ELF-1 (cell line): ENCODE results near the gene ZFYVE28.
"Not testable (repeated sequence)": the region's sequence is repeated elsewhere in the genome, so short reads cannot be mapped to it uniquely, and the experiment has no call there.

Source experiments
- DNase-seq: peaks from one replicate; pipeline ENCODE4 v3.0.0-alpha.2; 2016; ENCODE audit warnings: low read depth, low spot score

ZFYVE28 gene

DNA sequence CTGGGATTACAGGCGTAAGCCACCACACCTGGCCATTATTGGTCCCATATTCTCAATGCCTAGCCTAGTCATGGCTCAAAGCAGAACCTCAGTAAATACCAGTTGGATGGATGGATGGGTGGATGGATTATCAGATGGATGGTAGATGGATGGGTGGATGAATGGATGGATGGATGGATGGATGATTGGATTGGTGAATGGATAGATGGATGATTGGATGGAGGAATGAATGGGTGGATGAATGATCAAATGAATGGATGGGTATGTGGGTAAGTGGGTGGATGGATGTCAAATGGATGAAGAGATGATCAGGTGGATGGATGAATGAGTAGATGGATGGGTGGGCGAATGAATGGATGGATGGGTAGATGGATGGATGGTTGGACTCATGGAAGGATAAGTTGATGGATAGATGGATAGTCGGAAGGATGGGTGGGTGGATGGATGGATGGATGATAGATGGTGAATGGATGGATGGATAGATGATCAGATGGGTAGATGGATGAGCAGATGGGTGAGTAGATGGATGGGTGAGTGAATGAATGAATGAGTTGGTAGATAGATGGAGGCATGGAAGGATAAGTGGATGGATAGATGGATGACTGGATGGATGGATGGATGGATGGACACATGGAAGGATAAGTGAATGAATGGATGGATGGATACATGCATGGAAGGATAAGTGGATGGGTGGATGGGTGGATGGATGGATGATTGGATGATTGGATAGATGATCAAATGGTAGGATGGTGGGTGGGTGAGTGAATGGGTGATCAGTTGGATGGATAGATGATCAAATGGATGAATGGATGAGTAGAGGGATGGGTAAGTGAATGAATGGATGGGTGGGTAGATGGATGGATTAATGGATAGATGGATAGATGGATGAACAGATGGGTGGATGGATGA, 28.5 kb upstream of the ZFYVE28 start:
- DNase-seq: no peak

DNA sequence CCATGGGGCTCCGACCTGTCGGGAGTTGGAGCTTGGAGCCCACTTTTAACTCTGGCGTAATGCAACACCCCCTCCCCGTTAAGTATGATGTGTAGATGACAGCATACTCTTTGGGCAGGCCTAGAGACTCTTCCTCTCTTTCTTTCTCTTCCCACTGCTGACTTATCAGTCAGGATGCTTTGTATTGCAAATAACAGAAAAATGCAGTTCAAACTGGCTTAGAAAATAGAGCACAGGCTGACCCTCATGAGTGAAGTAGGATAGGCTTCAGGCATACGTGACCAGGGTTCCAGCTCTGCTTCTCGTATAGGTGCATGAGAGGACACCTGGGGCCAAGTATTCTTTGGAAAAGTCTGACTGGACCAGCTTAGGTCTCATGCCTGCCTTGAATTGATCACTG, 27.1 kb upstream of the ZFYVE28 start:
- DNase-seq: no peak

DNA sequence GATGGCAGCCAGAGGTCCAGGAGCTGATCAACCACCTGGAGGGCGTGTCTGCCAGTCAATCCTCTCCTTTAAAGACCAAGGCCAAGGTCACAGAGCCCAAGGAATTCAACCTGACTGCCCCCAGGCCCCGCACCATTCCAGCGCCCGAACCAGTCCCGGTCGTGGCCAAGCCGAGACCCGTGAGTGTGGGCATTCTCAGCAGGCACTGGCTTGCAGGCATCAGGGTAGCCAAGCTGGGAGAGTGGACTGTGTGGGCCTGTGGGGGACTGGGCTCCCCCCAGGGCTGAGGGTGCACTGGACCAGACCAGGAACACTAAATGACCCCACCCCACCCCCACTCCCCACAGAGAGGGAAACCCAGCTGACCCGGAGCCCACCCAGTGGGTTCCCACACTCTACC, 26.7 kb upstream of the ZFYVE28 start:
- no peak for DNase-seq

DNA sequence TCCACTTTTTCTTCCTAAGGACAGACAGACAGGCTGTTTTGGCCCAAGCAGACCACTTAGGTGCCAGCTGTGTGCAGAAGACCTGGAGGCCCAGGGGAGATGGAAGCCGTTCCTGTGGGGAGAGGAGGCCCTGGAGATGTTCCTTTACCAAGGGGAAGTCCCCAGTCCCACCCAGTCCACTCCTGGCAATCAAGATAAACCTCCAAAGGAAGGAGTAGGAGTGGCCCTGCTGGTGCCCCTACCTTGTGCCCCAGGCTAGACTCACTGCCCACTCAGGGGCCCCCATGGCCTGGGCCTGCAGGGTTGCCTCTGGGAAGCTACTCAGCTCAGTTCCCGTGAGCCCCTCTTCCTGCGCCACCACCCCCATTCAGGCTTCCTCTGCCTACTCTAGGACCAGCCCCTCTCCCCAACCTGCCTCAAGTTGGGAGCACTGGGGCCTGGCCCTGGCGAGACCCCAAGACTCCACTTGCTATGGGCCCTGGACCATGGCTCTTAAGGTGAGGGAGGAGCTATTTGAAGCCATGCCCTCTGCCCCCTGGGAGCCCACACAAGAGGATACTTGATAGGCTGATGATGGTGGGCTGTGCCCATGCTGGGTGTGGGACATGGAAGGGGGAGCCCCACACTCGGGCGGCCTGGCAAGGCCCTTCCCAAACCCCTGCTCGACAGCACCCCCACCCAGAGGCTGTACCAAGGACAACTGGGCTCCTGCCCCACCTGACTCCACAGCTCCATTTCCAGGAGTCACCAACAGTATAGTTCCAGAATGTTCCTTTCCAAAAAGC, 25.7 kb upstream of the ZFYVE28 start:
- DNase-seq: no peak

DNA sequence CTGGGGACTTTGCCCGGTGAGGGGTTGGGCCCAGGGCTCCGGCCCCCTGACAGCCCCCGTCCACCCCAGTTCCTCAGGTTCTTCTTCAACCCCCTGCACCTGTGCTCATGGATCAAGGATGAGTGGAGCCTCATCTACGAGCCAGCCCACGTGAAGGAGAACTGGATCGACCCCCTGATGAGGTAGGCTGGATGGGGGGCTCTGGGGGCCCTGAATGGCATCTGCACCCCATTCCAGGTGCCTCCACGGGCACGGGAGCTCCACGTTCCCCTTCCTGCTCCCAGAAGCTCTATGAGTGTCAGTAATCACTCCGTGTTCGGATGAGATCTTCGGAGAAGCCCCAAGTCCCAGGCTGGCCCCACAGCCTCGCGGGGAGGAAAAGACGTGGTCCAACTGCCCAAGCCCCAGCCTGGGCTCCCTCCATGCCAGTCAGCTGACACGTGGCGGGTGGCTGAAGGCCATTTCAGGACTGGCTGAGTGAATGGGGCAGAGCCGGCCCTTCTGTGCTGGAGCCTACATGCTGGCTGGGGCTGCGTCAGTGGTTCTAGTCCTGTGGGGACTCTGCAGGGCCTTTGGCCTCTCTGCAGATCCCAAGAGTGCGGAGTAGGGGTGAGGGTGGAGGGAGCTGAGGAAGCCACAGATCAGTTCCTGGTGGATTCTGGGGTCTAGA, 24.8 kb upstream of the ZFYVE28 start:
- DNase-seq: no peak

DNA sequence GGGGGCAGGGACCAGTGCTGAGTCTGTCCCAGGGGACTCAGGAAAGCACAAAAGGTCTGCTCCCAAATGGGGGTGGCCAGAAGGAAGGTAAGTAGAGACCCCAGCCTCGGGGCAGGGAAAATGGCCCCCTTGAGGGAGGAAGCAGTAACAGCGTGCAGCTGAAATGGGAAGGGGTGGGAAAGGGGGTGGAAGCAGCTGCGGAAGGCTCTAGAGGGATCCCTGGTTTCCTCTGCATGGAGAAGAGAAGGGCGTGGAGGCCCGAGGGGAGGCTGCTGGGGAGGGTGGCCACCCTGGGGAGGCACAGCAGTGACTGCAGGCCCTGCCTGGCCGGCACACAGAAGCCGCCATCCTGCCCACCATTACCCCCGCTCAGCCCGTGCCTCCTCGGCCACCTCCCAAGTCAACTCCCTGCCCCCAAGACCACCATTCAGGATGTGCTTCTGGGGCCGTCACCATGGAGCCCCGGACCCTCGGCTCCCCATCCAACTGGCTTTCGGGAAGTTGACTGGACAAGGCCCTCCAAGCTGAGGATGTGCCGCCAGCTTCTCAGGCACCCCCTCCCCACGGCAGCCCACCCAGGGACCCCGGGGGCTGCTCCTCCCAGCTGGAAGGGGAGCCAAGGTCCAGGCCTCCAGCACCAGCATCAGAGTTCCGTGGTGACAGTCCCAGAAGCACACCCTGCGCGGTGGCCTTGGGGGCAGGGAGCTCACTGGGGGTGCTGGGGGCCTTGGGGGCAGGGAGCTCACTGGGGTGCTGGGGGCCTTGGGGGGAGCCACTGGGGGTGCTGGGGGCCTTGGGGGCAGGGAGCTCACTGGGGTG, 23.9 kb upstream of the ZFYVE28 start:
- DNase-seq: no peak

DNA sequence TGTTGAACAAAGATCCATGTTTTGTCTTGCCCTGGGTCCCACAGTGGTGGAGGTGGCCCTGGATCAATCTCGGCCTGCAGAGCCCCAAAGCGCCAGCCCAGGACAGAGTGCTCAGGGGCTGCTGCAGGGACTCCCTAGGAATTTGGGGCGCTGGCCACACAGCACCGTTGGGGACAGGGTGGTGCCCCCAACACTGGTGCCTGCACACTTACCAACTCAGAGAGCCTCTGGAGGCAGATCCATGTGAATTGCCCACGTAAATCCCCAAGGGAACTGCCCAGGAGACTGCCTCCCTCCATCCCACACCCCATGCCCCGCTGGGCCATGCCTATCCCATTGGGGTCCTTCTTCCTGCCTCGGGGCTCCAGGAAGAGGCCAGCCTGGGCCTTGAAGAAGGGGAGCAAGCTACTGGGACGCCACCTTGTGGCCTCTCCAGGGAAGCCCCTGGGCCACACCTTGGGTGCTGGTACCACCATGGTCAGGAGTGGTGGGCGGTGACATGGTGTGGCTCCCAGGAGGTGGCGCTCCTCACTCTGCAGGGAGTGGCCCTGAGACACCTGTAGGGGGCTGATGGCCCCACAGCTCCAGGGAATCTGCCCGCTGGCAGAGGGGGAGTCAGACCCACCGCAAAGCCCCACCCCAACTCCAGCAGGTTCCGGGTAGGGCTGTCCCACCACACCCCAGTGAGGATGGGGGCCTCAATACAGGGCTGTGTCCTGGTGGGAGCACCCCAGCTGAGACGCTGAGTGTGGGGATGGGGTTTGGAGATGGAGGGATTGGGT, 23.1 kb upstream of the ZFYVE28 start:
- DNase-seq: peak; percentile 95

DNA sequence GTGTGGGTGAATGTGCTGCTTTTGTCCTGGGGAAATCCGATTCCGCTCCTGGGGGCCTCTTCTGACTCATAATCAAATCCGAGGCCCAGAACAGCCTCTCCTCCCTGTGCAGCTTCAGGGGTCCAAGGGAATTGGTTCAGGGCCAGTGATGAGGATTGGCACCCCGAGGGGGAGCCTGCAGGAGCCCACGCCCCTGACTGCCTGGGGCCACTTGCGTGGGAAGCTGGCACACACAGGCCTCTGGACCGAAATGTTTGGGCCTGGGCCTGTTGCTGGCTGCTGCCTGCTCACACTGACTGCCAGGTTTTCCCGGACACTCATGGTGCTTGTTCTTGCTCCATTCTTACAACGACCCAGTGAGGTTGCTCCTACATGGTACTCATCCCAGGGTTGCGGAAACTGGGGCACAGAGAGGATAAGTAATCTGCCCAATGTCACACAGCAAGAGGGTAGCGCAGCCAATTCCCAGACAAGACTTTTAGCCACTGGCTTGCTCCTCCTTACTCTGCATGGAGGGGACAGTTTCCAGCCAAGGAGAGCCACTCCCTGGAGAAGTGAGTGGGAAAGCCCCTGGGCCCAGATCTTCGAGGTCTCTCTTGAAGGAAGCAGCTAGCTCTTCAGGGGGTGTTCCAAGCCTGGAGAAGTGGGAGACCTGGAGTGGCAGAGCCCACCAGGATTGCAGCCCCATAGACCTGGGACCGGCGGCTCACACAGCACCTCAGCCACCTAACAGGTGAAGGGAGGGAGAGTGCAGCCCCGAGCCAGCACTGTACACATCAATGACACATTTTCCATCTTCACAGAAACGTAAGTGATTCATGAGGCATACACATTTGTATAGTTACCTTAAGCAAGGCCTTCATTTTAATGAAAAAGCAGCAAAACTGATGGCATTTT, 20.6 kb upstream of the ZFYVE28 start:
- no peak for DNase-seq

DNA sequence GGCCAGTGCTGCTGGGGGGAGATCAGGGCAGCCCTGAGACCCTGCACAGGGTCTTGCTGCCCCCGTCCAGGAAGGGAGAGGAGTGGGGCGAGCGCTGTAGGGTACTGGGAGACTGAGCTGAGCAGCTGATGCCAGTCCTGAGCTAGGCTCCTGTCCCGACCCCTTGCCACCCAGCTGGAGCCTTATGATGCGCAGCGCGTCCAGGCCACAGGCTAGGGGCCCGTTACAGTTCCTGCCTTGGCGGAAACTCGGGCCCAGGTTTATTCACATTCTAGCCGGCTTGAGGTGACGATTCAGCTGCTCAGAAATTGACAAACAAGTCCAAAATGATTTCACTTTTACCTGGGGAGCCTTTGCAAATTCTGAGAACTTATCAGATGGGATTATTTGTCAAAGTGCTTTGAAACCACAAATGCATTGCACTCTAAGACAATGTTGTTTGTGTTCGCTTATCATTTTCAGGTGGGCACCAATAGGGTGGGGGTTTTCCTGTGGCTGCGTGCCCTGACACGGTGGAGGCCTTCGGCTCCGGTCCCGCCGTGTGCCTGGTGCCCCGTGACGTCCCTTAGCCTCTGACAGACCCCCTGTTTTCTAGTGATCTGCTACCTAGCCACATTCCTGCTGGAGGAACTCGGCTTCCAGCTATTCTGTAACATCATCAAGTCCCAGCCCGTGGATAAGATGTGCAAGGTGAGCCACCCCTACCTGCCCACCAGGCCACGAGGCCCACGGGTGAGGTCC, 19.2 kb upstream of the ZFYVE28 start:
- no peak for DNase-seq

DNA sequence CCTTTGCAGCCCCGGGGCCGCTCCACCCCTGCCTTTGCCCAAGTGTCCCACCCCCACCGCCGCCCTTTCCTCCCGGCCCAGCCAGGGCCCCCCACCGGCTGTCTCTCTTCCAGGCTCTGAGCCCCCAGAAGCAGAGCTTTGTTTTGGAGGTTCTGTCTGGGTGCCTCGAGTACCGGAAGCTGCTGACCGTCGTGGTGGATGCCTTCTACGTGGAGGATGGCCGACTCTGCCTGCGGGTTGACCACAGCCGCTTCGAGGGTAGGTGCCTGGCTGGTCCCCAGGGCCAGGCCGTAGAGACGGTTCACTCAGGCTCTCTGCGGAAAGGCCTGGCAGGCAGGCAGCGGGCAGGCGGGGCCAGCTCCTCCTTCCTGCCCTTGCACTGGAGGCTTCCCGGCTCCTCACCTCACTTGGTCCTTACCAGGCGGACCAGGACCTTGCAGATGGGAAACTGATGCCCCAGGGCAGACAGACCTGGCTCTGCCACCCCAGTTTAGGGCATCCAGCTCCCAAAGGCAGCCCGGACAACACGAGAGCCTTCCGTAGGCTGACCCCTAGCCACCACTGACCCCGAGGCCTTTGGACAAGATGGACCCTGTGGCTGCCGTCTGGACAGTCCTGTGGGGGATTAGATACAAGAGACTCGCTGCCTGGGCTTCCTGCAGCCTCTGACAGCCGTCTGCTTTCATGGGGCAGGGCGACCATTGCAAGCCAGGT, 18.5 kb upstream of the ZFYVE28 start:
- DNase-seq: no peak

DNA sequence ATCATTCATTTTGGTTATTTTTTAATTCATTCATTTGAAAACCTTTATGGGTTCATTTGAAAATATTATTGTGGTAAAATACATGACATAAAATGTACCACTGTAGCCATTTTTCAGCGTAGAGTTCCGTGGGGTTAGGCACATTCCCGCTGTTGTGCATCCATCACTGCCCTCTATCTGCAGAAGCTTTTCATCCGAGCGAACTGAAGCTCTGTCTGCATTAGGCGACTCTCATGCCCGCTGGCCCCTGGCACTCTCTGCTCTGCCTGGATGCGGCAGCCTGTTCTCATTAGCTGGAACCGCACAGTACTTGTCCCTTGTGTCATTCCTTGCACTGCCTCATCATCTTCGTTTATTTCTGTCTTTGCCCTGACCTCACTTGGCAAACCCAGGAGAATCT, 17.9 kb upstream of the ZFYVE28 start:
- DNase-seq: no peak

DNA sequence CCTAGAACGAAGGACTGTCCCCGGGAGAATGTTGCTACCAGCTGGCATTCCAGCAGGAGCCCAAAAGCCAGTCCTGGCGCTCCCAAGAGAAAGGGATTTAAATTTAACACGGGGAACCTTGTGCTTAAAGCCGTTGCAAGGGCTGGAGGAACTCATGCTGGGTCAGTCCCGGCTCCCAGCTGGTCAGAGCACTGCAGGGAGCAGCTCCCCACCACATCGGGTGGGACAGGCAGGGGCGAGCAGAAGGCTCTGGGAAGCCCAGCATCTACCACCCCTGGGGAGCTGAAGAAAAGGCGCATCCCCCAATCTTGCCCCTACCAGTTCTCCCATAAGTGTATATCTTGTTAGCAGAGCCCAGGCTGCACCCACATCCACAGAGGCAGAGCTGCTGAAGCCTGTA, 16.0 kb upstream of the ZFYVE28 start:
- no peak for DNase-seq

DNA sequence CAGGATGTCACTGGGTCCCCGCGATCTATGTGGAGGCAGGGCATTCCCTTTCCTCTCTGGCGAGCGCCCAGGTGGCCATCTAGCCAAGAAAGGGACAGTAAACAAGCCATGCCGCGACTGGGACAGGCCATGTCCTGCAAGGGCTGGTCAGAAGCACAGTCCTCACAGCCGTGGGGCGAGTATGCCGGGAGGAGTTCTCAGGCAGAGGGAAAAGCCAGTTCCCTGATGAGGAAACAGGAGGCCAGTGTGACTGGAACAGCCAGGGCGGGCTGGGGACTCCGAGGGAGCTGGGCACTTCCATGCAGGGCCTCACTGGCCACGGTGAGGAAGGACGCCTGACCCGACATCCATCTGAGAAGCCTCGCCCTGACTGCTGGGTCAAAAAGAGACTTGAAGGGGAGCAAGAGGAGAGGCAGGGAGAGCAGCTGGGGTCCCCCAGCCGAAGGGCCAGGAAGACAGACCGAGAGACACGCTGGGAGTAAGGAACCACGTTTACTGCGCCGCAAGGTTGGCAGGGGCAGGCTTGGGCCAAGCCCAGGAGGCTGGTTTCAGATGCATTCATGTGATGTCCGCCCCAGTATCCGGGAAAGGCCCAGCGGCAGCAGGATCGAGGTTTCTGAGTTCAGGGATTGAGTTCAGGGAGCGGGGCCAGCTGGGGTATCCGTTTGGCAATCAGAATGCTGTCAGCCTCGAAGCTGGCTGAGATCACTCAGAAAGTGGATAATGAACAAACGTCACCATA, 15.3 kb upstream of the ZFYVE28 start:
- no peak for DNase-seq

DNA sequence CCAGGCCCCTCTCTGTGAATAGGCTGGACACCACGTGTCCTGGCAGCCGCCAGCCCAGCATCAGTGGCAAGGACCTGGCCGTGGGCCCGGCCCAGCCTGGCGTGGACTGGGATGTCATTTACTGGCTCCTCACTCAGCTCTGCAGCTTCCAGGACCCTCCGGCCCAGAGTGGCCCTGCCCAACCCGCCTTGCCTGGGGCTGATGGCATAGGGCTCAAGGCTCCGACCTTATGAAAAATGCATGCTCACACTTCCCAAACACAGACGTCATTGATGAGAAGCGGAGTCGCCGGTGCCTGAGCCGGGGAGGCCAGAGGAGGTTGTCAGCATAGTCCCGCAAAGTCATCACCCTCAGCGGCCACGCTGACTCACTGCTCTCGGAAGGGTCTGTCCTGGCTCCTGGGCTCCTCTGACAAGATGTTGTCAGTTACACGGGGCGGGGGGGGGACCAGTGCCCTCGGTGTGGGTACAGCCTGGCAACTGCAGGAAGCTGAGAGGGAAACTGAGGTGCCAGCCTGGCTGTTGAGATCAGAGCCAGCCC, 14.6 kb upstream of the ZFYVE28 start:
- DNase-seq: peak; percentile 67

DNA sequence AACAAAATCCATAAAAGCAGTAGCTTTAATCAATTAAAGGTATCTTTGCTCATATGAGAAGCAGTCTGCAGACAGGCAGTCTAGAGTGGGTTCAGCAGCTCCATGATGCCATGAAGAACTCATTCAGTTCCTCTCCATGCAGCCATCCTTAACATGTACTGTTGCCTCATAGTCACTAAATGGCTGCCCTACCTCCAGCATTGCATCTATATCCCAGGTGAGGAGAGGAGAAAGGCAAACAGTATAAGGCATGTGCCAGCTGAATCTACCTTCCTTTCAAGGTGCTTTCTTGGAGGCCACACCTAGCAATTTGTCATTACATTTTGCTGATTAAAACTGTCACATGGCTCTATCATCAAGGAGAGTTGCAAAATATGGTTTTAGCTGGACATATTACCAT, 13.6 kb upstream of the ZFYVE28 start:
- DNase-seq: no peak

DNA sequence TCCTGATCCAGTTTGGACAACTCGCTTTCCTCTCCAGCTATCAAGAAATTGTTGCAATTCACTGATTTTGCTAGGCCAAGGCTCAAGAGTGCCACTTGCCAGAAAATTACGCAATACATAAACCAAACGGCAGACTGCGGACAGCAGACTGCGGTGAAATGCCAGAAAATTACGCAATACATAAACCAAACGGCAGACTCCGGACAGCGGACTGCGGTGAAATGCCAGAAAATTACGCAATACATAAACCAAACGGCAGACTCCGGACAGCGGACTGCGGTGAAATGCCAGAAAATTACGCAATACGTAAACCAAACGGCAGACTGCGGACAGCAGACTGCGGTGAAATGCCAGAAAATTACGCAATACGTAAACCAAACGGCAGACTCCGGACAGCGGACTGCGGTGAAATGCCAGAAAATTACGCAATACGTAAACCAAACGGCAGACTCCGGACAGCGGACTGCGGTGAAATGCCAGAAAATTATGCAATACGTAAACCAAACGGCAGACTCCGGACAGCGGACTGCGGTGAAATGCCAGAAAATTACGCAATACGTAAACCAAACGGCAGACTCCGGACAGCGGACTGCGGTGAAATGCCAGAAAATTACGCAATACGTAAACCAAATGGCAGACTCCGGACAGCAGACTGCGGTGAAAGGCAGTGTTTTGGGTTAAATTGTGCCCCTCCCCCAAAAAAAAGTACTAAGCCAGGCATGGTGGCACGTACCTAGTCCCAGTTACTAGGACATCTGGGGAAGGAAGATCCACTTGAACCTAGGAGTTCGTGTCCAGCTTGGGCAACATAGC, 11.7 kb upstream of the ZFYVE28 start:
- DNase-seq: not testable (repeated sequence)
